Endothelial cell of umbilical vein (primary cell): ENCODE measurements around the gene MNAT1.

Experiments
- EZH2 ChIP-seq: IDR thresholded peaks from 2 replicates; pipeline ENCODE4 v1.6.1; 2012; ENCODE audit warnings: borderline replicate concordance, low read depth, mild to moderate bottlenecking, moderate library complexity, low read length, inconsistent platforms; ENCODE audit not compliant: severe bottlenecking
- FOS ChIP-seq: IDR thresholded peaks from 2 replicates; pipeline ENCODE4 v1.6.1; 2011; ENCODE audit warnings: mild to moderate bottlenecking, low read length, moderate library complexity, borderline replicate concordance; ENCODE audit not compliant: insufficient read depth
- GATA2 ChIP-seq: IDR thresholded peaks from 2 replicates; pipeline ENCODE4 v1.7.0; 2011; ENCODE audit warnings: low read depth, mild to moderate bottlenecking, moderate library complexity, mixed read lengths, low read length; ENCODE audit not compliant: insufficient read length, insufficient read depth
- JUN ChIP-seq: IDR thresholded peaks from 2 replicates; pipeline ENCODE4 v1.6.1; 2011; ENCODE audit warnings: borderline replicate concordance, low read depth; ENCODE audit not compliant: insufficient read length, insufficient read depth
- MYC ChIP-seq: IDR thresholded peaks from one replicate; pipeline ENCODE4 v1.6.1; 2011; ENCODE audit warnings: mild to moderate bottlenecking, low read depth, low read length
- POLR2A ChIP-seq: IDR thresholded peaks from 2 replicates; pipeline ENCODE4 v1.6.1; 2012; ENCODE audit warnings: low read depth, mild to moderate bottlenecking, control low read depth, low read length
- POLR2AphosphoS5 ChIP-seq: IDR thresholded peaks from 2 replicates; pipeline ENCODE4 v1.6.1; 2012; ENCODE audit warnings: low read depth, mild to moderate bottlenecking, control low read depth, low read length, moderate library complexity; ENCODE audit not compliant: insufficient read depth
- TF ChIP-seq, protein P1 (sequence below), 2 donors: IDR thresholded peaks; 1 replicate in 1 of 2; 2 replicates in 1 of 2; pipeline ENCODE4 v1.5.1; 2011; ENCODE audit warnings: low read length in 2 of 2, mild to moderate bottlenecking in 2 of 2, moderate library complexity in 2 of 2, control low read depth in 1 of 2, inconsistent platforms in 1 of 2, low read depth in 1 of 2; ENCODE audit not compliant: insufficient read depth in 1 of 2; ENCODE audit errors: extremely low read depth in 1 of 2
- TF ChIP-seq, protein P2 (sequence below): IDR thresholded peaks from 2 replicates; pipeline ENCODE4 v1.6.1; 2011; ENCODE audit not compliant: insufficient read depth, insufficient read length

DNA sequence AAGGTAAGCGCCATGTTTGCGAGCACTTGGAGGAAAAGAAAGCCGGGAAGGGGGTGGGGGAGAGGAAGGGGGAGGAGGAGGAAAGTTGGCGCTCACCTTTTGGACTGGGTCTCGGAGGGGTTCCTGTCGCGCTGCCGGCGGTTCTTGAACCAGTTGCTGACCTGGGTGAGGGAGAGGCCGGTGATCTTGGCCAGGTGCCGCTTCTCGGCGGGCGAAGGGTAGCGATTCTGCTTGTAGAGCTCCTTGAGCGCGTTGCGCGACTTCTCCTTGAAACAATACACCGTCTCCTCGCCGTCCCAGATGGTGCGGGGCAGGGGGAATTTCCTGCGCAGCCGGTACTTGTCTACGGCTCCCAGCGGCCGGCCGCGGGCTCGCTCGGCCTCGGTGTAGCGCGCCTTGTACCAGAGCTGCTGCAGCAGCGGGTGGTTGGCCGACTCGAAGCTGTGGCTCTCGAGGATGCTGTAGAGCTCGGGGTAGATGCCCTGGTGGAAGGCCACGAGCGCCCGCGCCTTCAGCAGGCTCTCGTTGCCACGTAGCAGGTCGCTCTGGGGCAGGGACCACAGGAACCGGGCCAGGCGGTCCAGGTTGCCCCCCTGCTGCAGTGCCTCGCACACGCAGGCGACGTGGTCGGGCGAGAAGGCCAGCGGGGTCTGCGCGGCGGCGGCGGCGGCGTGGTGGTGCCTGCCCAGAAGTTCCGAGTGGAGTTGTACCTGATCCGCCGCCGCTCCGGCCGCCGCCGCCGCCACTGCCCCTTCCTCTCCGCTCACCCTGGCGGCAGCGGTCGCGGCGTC is 11.2 kb upstream of the MNAT1 start:
- TF ChIP-seq, protein P1, sequence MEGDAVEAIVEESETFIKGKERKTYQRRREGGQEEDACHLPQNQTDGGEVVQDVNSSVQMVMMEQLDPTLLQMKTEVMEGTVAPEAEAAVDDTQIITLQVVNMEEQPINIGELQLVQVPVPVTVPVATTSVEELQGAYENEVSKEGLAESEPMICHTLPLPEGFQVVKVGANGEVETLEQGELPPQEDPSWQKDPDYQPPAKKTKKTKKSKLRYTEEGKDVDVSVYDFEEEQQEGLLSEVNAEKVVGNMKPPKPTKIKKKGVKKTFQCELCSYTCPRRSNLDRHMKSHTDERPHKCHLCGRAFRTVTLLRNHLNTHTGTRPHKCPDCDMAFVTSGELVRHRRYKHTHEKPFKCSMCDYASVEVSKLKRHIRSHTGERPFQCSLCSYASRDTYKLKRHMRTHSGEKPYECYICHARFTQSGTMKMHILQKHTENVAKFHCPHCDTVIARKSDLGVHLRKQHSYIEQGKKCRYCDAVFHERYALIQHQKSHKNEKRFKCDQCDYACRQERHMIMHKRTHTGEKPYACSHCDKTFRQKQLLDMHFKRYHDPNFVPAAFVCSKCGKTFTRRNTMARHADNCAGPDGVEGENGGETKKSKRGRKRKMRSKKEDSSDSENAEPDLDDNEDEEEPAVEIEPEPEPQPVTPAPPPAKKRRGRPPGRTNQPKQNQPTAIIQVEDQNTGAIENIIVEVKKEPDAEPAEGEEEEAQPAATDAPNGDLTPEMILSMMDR (IDR thresholded peaks at IDR 0.05; ENCODE audit: extremely low read depth in 1 of 2, insufficient read depth in 1 of 2, low read depth in 1 of 2, low read length in 2 of 2) = no peak
- TF ChIP-seq POLR2A = no peak
- TF ChIP-seq POLR2AphosphoS5 = peak; percentile 7
- no peak for TF ChIP-seq EZH2
- TF ChIP-seq FOS = no peak
- TF ChIP-seq MYC = no peak
- TF ChIP-seq, protein P2, sequence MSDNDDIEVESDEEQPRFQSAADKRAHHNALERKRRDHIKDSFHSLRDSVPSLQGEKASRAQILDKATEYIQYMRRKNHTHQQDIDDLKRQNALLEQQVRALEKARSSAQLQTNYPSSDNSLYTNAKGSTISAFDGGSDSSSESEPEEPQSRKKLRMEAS = no peak
- no peak for TF ChIP-seq GATA2
- no peak for TF ChIP-seq JUN
